Kidney (tissue), 14 donors: ENCODE measurements around the gene PTPRK. TPM values are rescaled to one million over a fixed set of nuclear protein-coding genes. Genes with fewer than 3 reads are reported as not detected.

Source experiments
- DNase-seq, 5 donors: peaks; one replicate each; pipeline ENCODE4 v3.0.0-alpha.2; 2013 to 2020
- FAIRE-seq: peaks from 2 replicates; lab custom pipeline; 2012; peaks lifted over from hg19 to GRCh38; lab: Jason Lieb, UNC
- H3K27ac ChIP-seq, 2 donors: one replicate each; pipeline ENCODE4 v1.7.0; 2013; ENCODE audit warnings: low read depth in 2 of 2, low read length in 2 of 2, inconsistent platforms in 1 of 2
- H3K27me3 ChIP-seq: one replicate; pipeline ENCODE4 v1.7.1; 2013; ENCODE audit warnings: low read length, inconsistent platforms; ENCODE audit not compliant: control insufficient read depth, insufficient read depth
- H3K36me3 ChIP-seq, 3 donors: one replicate each; pipeline versions ENCODE4 v1.7.0 to v1.7.1; 2013; ENCODE audit warnings: low read length in 3 of 3, control low read depth in 1 of 3, inconsistent platforms in 1 of 3; ENCODE audit not compliant: insufficient read depth in 3 of 3, control insufficient read depth in 2 of 3
- H3K4me1 ChIP-seq, 3 donors: one replicate each; pipeline versions ENCODE4 v1.7.0 to v1.7.1; 2013; ENCODE audit warnings: low read length in 3 of 3, inconsistent platforms in 1 of 3, low read depth in 1 of 3; ENCODE audit not compliant: control insufficient read depth in 2 of 3, insufficient read depth in 2 of 3
- H3K4me3 ChIP-seq, 3 donors: one replicate each; pipeline versions ENCODE4 v1.7.0 to v1.8.1; 2013; ENCODE audit warnings: low read length in 3 of 3, control low read depth in 1 of 3, inconsistent platforms in 1 of 3
- H3K9ac ChIP-seq, 3 donors: one replicate each; pipeline versions ENCODE4 v1.7.0 to v1.7.1; 2013; ENCODE audit warnings: low read length in 3 of 3, control low read depth in 1 of 3, inconsistent platforms in 1 of 3
- H3K9me3 ChIP-seq, 3 donors: one replicate each; pipeline versions ENCODE4 v1.7.0 to v1.7.1; 2013; ENCODE audit warnings: low read length in 3 of 3, control low read depth in 1 of 3, inconsistent platforms in 1 of 3; ENCODE audit not compliant: control insufficient read depth in 2 of 3, insufficient read depth in 1 of 3
- CTCF ChIP-seq: IDR thresholded peaks from 3 replicates; pipeline ENCODE4 v1.5.1; 2012; ENCODE audit warnings: mild to moderate bottlenecking, moderate library complexity, borderline replicate concordance; ENCODE audit not compliant: insufficient read depth; ENCODE audit errors: extremely low read depth
- intact Hi-C: fragments of 100-400 bp; cut with DNase I; formaldehyde crosslinking; loops from one replicate; pipeline ENCODE4 v1.11.1; 2022
- polyA plus RNA-seq: library from polyadenylated mRNA; stranded (reverse); fragments of 350-450 nt; fragmentation: Illumina TruSeq; extraction: RNeasy Lipid Tissue Mini Kit (QIAGEN cat#74804); gene quantifications from one replicate; pipeline ENCODE4 v1.2.3, GENCODE V29; 2014; ENCODE audit warnings: low read depth, low replicate concordance; ENCODE audit not compliant: insufficient read depth
- total RNA-seq: library from RNA; stranded (reverse); fragmentation: NEBNext Ultra II Directional; extraction: Animal tissue kit (Norgen Biotek cat#: 25700); gene quantifications from one replicate; pipeline ENCODE4 v1.2.1, GENCODE V29; 2021
- donor health status: control.
- donor health status: control.
- donor health status: control.
- donor health status: control.
- donor health status: control.
- donor health status: DM: yes; HTN: yes; CAD: no.
- donor health status: Normal renal cell carcinoma (clear cell type).

The PTPRK gene
- total and polyA plus RNA-seq, 2 donors from 2014 or later = 9.2 to 72.8 TPM

GRCh38 chr6:128504003-128504654 lies 16.3 kb downstream of the PTPRK start:
- Histone ChIP-seq H3K36me3 (no peaks in the 10 kb centered on the region), H3K27ac (peak overlapping the region in 1 of 2 donors; percentile 32), H3K4me3 (no peak overlapping the region), H3K9ac (peak overlapping the region in 1 of 3 donors; percentile 14), H3K4me1 (peaks cover 0 to 20% (median 15%) of the 10 kb centered on the region in 3 donors), H3K9me3 (no peaks in the 10 kb centered on the region), H3K27me3 (no peaks in the 10 kb centered on the region)
- intact Hi-C loops = no loop called here
- DNase-seq (no peak), FAIRE-seq (no peak)
- no peak for TF ChIP-seq CTCF

GRCh38 chr6:128500749-128501600 lies 19.4 kb downstream of the PTPRK start:
- peak in 1 of 5 donors; percentile 36 for DNase-seq
- no peaks in the 10 kb centered on the region for H3K36me3 ChIP-seq
- H3K27ac ChIP-seq = no peak overlapping the region
- H3K27me3 ChIP-seq = no peaks in the 10 kb centered on the region
- H3K9ac ChIP-seq = no peak overlapping the region
- intact Hi-C loops = no loop called here
- no peaks in the 10 kb centered on the region for H3K9me3 ChIP-seq
- TF ChIP-seq CTCF = no peak
- H3K4me3 ChIP-seq = no peak overlapping the region
- H3K4me1 ChIP-seq = peaks cover 0 to 11% (median 7%) of the 10 kb centered on the region in 3 donors
- no peak for FAIRE-seq

- H3K9ac ChIP-seq = no peak overlapping the region
- peak overlapping the region in 1 of 2 donors; percentile 76 for H3K27ac ChIP-seq
- H3K9me3 ChIP-seq = no peaks in the 10 kb centered on the region
- H3K4me3 ChIP-seq = no peak overlapping the region
- H3K4me1 ChIP-seq = peaks cover 0 to 11% (median 7%) of the 10 kb centered on the region in 3 donors
- intact Hi-C loops = no loop called here
- FAIRE-seq (no peak), DNase-seq (no peak)
- no peak for TF ChIP-seq CTCF
- no peaks in the 10 kb centered on the region for H3K36me3 ChIP-seq
- no peaks in the 10 kb centered on the region for H3K27me3 ChIP-seq
Measured at GRCh38 chr6:128500014-128500413, 20.4 kb downstream of the PTPRK start.
